ENCODE measurements around the gene MESP2.

MESP2 gene

GRCh38 chr15:89754361-89755154, 21.6 kb upstream of the MESP2 start:
- in situ Hi-C loops (cut with HindIII; ENCODE audit: low sequenced_read_pairs), result no loop called here

DNA sequence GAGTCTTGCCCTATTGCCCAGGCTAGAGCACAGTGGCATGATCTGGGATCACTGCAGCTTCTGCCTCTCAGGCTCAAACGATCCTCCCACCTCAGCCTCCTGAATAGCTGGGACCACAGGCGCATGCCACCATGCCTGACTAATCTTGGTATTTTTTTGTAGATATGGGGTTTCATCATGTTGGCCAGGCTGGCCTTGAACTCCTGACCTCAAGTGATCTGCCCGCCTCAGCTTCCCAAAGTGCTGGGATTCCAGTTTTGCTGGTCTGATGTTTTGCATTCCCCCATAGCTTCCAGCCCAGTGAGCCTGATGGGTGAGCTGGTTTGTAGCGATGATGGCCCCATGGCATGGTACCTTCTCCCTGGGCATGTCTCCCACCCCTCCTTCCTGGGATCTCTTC, 20.4 kb upstream of the MESP2 start:
- in situ Hi-C loops (cut with HindIII; ENCODE audit: low sequenced_read_pairs), result no loop called here

DNA sequence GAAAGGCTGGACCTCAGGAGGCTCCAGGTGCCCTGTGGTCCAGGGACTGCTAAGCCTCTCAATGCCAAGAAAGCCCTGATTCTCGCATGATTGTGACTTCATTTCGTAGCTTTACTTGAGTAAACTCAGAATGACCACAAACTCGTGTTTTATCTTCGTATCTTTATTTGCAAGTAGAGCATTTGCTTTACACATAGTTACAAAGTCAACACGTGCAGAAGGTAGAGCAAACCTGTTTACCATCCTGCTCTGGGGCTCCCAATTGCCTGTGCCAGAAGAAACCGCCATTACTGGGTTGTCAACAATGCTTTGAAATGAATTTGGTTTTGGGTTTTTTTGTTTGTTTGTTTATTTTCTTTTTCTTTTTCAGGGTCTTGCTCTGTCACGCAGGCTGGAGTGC, 19.2 kb upstream of the MESP2 start:
- in situ Hi-C loops (cut with HindIII; ENCODE audit: low sequenced_read_pairs), result no loop called here

GRCh38 chr15:89758283-89758682, 17.8 kb upstream of the MESP2 start:
- in situ Hi-C loops (cut with HindIII; ENCODE audit: low sequenced_read_pairs), result no loop called here

DNA sequence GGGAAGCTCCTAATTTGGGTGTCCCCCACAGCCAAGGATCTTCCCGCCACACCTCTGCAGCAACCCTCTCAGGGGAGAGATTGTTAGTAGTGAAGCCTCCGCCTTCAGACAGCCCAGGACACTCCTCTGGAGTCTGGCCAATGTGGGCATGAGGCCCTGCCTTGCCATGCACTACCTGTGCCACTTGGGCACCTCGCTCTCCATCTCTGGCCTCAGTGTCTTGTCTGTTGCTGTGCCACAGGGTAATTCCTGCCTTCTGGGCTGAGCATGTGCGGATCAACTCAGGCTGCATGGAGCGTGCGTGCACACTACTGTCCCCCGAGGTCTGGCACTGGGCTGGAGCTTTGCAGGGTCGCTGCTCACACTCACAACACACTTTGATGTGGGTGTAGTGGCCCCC, 17.2 kb upstream of the MESP2 start:
- in situ Hi-C loops (cut with HindIII; ENCODE audit: low sequenced_read_pairs), result no loop called here

DNA sequence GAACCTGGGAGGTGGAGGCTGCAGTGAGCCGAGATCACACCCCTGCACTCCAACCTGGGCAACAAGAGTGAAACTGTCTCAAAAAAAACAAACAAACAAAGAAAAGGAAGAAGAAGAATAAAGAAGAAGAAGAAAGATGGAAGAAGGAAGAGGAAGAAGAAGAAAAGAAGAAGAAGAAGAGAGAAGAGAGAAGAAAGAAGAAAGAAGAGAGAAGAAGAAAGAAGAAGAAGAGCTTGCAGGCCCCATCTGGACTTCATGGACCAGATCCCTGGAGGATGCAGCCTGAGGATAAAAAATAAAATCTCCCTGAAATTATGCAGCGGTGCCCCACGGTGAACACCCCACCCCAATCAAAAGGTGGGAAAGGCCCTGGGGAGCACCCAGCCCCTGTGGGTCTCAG, 16.3 kb upstream of the MESP2 start:
- in situ Hi-C loops (cut with HindIII; ENCODE audit: low sequenced_read_pairs), result loop anchor here (5.0 kb wide), 1 partner anchor 117 kb away; no protein-coding TSS in a partner anchor

DNA sequence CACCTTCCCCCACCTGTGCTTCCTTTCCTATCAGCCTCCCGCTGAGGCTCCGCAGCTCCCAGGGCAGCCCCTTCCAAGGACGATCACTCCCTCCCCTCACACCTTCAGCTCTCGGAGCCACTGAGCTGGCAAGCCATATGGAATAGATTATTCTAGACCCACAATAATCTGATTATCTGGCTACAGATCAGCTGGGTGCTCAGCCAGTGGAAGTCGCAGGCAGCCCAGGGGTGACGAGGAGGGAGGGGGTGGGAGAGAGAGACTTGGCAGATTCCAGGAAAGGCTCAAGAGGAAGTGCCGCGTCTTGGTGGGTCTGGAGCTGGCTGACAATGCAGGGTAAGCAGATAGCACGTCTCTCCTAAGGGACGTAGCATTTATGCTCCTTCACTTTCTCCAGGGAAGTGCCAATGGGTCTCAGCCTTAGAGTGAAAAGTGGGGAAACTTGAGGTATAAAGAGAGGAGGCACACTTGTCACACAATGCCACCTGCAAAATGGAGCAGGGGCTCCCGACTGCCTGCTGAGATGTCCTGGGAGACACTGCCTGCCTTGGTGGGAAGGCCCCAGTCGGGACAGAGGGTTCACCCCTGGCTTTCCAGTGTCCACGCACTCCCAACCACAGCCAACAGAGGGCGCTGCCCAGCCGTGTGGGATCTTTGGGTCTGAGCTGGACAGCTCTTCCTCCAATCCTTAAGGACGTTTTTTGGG, 15.7 kb upstream of the MESP2 start:
- in situ Hi-C loops (cut with HindIII; ENCODE audit: low sequenced_read_pairs), result loop anchor here (5.0 kb wide), 1 partner anchor 117 kb away; no protein-coding TSS in a partner anchor

GRCh38 chr15:89761009-89761831, 14.9 kb upstream of the MESP2 start:
- in situ Hi-C loops (cut with HindIII; ENCODE audit: low sequenced_read_pairs), result loop anchor here (5.0 kb wide), 1 partner anchor 116 kb away; no protein-coding TSS in a partner anchor

- in situ Hi-C loops (cut with HindIII; ENCODE audit: low sequenced_read_pairs), result loop anchor here (5.0 kb wide), 1 partner anchor 115 kb away; no protein-coding TSS in a partner anchor
These were observed 14.2 kb upstream of the MESP2 start for GRCh38 chr15:89761929-89762328.

DNA sequence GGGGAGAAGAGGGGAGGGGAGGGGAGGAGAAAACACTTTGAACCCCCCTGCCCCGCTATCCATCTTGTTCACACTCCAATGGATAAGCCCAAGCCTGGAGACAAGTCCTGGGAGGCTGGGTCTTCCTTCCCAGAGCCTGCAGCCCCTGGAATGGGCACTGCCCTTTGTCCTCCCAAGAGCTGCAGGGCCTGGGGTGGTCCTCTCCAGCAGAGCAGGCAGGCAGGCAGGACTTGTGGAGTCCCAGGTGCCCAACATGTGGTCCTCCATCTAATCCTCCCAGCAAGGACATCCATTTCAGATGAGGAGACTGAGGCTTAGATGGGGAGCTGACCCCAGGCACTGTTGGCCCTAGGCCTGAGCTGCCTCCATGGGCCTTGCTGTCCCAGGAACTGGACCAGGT, 10.4 kb upstream of the MESP2 start:
- in situ Hi-C loops (cut with HindIII; ENCODE audit: low sequenced_read_pairs), result no loop called here

DNA sequence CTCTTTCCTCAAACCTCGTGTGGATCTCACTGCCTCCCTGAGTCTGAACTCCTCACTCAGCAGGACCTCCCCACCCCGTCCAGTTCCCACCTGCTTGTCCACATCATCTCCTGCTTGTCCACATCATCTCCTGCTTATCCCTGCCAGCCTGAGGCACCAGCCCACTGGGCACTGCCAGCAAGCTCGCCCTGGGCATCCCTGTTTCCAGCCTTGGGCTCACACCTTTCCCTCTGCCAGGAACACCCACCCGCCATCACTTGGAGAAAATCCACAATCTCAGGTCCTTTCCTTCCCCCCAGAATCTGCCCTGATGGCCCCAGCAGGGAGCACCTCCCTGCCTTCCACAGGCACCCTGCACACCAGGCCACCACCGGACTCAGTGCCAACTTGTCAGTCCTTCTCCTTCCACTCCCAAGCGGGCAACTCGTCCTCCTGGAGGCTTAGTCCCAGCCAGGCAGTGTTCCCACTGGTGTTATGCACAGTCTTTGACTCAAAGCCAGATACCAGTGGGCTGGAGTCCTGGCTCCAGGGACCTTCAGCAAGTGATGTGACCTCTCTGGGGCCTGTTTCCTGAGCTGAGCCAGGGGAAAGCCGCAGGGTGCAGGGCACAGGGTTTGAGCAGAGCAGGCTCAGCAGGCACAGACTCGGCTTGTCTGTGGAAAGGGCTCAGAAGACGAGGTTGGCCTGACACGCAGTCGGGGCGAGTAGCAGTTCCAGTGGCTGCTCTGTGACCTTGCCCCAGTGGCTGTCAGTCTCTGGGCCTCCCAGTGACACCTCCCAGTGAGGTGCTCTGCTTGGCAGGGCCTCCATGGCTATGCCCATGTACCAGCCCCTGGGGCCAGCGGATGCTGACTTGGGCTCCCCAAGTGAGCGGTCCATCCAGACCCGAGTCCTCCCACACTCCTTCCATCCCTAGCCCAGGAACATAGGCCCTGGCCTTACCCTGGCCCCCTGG, 9.5 kb upstream of the MESP2 start:
- in situ Hi-C loops (cut with HindIII; ENCODE audit: low sequenced_read_pairs), result no loop called here

DNA sequence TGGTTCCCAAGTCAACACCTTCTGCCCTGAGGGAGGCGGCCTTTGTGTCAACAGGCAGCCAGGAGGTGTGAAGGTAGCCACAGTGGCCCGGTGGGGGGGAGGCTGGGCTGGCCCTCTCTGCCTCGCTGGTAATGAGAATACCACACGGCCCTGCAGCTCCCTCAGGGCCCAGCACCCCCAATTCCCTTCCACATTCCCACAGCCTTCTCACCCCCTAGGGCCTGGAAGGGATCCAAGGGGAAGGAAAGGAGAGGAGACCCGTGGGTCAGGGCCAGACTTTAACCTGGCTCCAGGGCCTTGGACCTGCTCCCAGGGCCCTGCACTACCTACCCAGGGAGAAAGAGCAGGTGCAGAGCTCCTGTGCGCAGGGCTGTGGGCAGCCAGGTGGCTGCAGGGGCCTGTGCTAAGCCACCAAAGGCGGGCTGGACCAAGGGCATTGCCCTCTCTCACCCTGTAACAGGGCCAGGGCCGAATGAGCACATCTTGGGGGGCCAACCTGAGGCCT, 8.7 kb upstream of the MESP2 start:
- in situ Hi-C loops (cut with HindIII; ENCODE audit: low sequenced_read_pairs), result no loop called here

GRCh38 chr15:89768071-89768500, 8.0 kb upstream of the MESP2 start:
- in situ Hi-C loops (cut with HindIII; ENCODE audit: low sequenced_read_pairs), result no loop called here

- in situ Hi-C loops (cut with HindIII; ENCODE audit: low sequenced_read_pairs), result no loop called here
These were observed 6.8 kb upstream of the MESP2 start for GRCh38 chr15:89769366-89769765.

DNA sequence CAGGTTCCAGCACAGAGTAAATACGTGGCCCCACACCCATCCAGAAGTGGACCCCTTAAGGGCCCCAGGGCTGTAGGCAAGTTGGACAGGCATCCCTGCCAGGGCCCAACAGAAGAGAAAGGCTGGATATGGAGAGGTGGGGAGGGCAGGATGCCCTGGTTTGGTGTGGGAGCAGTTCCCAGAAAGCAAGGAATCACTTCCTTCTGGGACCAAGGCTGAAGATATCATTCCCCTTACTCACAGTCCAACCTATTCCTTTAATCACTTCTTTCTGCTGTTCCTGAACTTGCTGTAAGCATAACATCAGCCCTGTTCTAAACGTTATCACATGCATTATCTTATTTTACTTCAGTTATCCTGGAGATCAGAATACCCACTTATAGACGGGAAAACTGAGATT, 6.1 kb upstream of the MESP2 start:
- in situ Hi-C loops (cut with HindIII; ENCODE audit: low sequenced_read_pairs), result no loop called here

DNA sequence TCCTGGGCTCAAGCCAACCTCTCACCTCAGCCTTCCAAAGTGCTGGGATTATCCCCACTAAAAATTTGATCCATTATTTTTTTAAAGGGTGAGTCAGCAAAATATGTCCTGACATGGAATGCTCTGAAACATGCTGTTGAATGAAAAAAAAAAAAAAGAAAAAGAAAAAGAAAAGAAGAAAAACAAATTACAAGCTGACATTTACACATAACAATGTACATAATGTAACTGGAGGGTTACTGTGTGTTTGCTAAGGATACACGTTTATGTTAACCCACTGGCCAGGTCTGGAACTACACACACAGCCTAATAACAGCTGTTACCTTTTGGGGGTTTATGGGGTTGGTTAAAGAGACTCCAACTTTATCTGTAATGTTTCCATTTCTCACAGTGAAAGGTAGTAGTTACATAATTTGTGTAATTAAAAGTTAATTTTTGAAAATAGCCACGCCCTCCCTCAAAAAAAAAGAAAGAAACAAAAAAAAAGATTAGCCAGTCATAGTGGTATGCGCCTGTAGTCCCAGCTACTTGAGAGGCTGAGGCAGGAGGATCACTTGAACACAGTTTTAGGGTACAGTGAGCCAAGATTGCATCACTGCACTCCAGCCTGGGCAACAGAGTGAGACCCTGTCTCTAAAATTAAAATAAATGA, 3.1 kb upstream of the MESP2 start:
- in situ Hi-C loops (cut with HindIII; ENCODE audit: low sequenced_read_pairs), result no loop called here

DNA sequence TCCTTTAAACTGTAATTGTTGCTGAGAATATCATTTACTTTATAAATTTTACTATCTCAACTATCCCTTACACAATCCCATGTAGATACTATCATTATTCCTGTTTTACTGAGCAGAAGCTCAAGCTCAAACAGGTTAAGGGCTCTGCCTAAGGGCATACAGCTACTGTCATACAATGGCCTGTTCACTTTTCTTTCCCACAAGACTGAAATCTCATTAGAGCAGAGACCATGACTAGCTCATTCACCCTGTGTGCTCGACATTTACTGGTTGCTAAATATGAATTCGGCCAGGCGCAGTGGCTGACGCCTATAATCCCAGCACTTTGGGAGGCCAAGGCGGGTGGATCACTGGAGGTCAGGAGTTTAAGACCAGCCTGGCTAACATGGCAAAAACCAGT, 1.6 kb upstream of the MESP2 start:
- in situ Hi-C loops (cut with HindIII; ENCODE audit: low sequenced_read_pairs), result no loop called here

DNA sequence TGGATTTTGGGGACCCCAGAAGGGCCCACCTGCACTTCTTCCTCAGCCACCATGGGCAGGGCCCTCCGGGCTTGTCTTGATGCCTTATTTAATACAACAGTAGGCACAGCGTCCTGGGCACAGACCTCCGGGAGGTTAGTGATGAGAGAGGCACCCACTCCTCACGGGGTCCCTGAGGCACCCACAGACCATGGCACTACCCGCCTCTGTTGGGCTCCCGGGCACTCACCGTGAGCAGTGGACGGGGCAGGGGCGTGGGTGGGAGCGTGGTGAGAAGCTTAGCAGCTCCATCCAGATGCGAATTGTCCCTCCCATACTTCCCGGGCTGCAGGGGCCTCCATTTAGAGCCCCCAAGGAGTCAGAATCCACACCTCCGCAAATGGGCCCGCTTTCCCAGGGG, 317 bp upstream of the MESP2 start:
- in situ Hi-C loops (cut with HindIII; ENCODE audit: low sequenced_read_pairs), result loop anchor here (5.0 kb wide), 2 partner anchors 86 to 104 kb away; no protein-coding TSS in a partner anchor

- in situ Hi-C loops (cut with HindIII; ENCODE audit: low sequenced_read_pairs), result loop anchor here (5.0 kb wide), 2 partner anchors 85 to 105 kb away; no protein-coding TSS in a partner anchor
These were observed 1.1 kb downstream of the MESP2 start for GRCh38 chr15:89777073-89777751.

All from endothelial cell of hepatic sinusoid (primary cell).